Measurements from ENCODE around the gene MAD2L2.

Gene MAD2L2

GRCh38 chr1:11681071-11681771 lies at the start of gene MAD2L2:
TSS of gene MAD2L2 (minus strand) at chr1:11681148. CDS start at chr1:11680601, 547 bp downstream.
- no peaks in the 10 kb centered on the region for H3K4me1 ChIP-seq (ENCODE audit: control insufficient read depth, insufficient read depth, low read length)
- no peaks in the 10 kb centered on the region for H3K27me3 ChIP-seq (ENCODE audit: control insufficient read depth, insufficient read depth, low read length)
- H3K9ac ChIP-seq (ENCODE audit: low read length): peak within 1 kb of the TSS; percentile 77
- peaks cover 2% of the 10 kb centered on the region for H3K36me3 ChIP-seq (ENCODE audit: control insufficient read depth, insufficient read depth, low read length)
- peak within 1 kb of the TSS; percentile 81 for H3K27ac ChIP-seq (ENCODE audit: low read depth, low read length)
- peak within 1 kb of the TSS; percentile 77 for H3K4me3 ChIP-seq (ENCODE audit: low read length)

- H3K4me3 ChIP-seq (ENCODE audit: low read length): peak overlapping the region; percentile 12
- no peak overlapping the region for H3K9ac ChIP-seq (ENCODE audit: low read length)
- H3K36me3 ChIP-seq (ENCODE audit: control insufficient read depth, insufficient read depth, low read length): no peaks in the 10 kb centered on the region
- no peaks in the 10 kb centered on the region for H3K27me3 ChIP-seq (ENCODE audit: control insufficient read depth, insufficient read depth, low read length)
- H3K4me1 ChIP-seq (ENCODE audit: control insufficient read depth, insufficient read depth, low read length): peaks cover 12% of the 10 kb centered on the region
- H3K27ac ChIP-seq (ENCODE audit: low read depth, low read length): no peak overlapping the region
These were observed 49.5 kb upstream of the MAD2L2 start for GRCh38 chr1:11730429-11730891.

GRCh38 chr1:11729498-11730428 lies 48.8 kb upstream of the MAD2L2 start:
- Histone ChIP-seq H3K9ac (ENCODE audit: low read length) (no peak overlapping the region), H3K4me1 (ENCODE audit: control insufficient read depth, insufficient read depth, low read length) (peaks cover 12% of the 10 kb centered on the region), H3K36me3 (ENCODE audit: control insufficient read depth, insufficient read depth, low read length) (no peaks in the 10 kb centered on the region), H3K27ac (ENCODE audit: low read depth, low read length) (no peak overlapping the region), H3K27me3 (ENCODE audit: control insufficient read depth, insufficient read depth, low read length) (no peaks in the 10 kb centered on the region), H3K4me3 (ENCODE audit: low read length) (peak overlapping the region; percentile 12)

- no peaks in the 10 kb centered on the region for H3K36me3 ChIP-seq (ENCODE audit: control insufficient read depth, insufficient read depth, low read length)
- peaks cover 12% of the 10 kb centered on the region for H3K4me1 ChIP-seq (ENCODE audit: control insufficient read depth, insufficient read depth, low read length)
- no peak overlapping the region for H3K4me3 ChIP-seq (ENCODE audit: low read length)
- H3K9ac ChIP-seq (ENCODE audit: low read length): no peak overlapping the region
- H3K27ac ChIP-seq (ENCODE audit: low read depth, low read length): no peak overlapping the region
- no peaks in the 10 kb centered on the region for H3K27me3 ChIP-seq (ENCODE audit: control insufficient read depth, insufficient read depth, low read length)
These were observed 48.2 kb upstream of the MAD2L2 start for GRCh38 chr1:11729155-11729497.

- H3K4me1 ChIP-seq (ENCODE audit: control insufficient read depth, insufficient read depth, low read length): peaks cover 12% of the 10 kb centered on the region
- H3K9ac ChIP-seq (ENCODE audit: low read length): no peak overlapping the region
- H3K27ac ChIP-seq (ENCODE audit: low read depth, low read length): no peak overlapping the region
- no peak overlapping the region for H3K4me3 ChIP-seq (ENCODE audit: low read length)
- H3K27me3 ChIP-seq (ENCODE audit: control insufficient read depth, insufficient read depth, low read length): no peaks in the 10 kb centered on the region
- H3K36me3 ChIP-seq (ENCODE audit: control insufficient read depth, insufficient read depth, low read length): no peaks in the 10 kb centered on the region
These were observed 47.3 kb upstream of the MAD2L2 start for GRCh38 chr1:11728126-11728806.

- Histone ChIP-seq H3K4me3 (ENCODE audit: low read length) (no peak overlapping the region), H3K36me3 (ENCODE audit: control insufficient read depth, insufficient read depth, low read length) (no peaks in the 10 kb centered on the region), H3K27me3 (ENCODE audit: control insufficient read depth, insufficient read depth, low read length) (no peaks in the 10 kb centered on the region), H3K27ac (ENCODE audit: low read depth, low read length) (no peak overlapping the region), H3K4me1 (ENCODE audit: control insufficient read depth, insufficient read depth, low read length) (peaks cover 7% of the 10 kb centered on the region), H3K9ac (ENCODE audit: low read length) (no peak overlapping the region)
These were observed 46.2 kb upstream of the MAD2L2 start for GRCh38 chr1:11727119-11727518.

GRCh38 chr1:11725616-11726015 lies 44.7 kb upstream of the MAD2L2 start:
- no peaks in the 10 kb centered on the region for H3K4me1 ChIP-seq (ENCODE audit: control insufficient read depth, insufficient read depth, low read length)
- H3K27ac ChIP-seq (ENCODE audit: low read depth, low read length): no peak overlapping the region
- H3K27me3 ChIP-seq (ENCODE audit: control insufficient read depth, insufficient read depth, low read length): no peaks in the 10 kb centered on the region
- no peak overlapping the region for H3K4me3 ChIP-seq (ENCODE audit: low read length)
- no peak overlapping the region for H3K9ac ChIP-seq (ENCODE audit: low read length)
- no peaks in the 10 kb centered on the region for H3K36me3 ChIP-seq (ENCODE audit: control insufficient read depth, insufficient read depth, low read length)

DNA sequence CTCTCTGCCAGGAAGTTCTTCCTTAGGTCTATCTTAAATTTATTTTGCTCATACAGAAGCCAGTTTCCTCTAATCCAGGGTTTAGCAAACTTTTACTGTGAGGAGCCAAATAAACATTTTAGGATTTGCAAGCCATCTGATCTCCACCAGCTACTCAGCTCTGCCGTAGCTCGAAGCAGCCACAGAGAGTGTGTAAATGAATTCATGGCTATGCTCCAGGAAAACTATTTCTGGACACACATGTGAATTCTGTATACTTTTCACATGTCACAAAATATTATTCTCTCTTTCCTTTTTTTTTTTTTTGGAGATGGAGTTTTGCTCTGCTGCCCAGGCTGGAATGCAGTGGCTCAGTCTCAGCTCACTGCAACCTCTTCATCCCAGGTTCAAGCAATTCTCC lies 41.6 kb upstream of the MAD2L2 start:
- no peak overlapping the region for H3K9ac ChIP-seq (ENCODE audit: low read length)
- H3K36me3 ChIP-seq (ENCODE audit: control insufficient read depth, insufficient read depth, low read length): no peaks in the 10 kb centered on the region
- no peak overlapping the region for H3K27ac ChIP-seq (ENCODE audit: low read depth, low read length)
- H3K4me1 ChIP-seq (ENCODE audit: control insufficient read depth, insufficient read depth, low read length): peaks cover 4% of the 10 kb centered on the region
- no peaks in the 10 kb centered on the region for H3K27me3 ChIP-seq (ENCODE audit: control insufficient read depth, insufficient read depth, low read length)
- no peak overlapping the region for H3K4me3 ChIP-seq (ENCODE audit: low read length)

- no peak overlapping the region for H3K4me3 ChIP-seq (ENCODE audit: low read length)
- H3K4me1 ChIP-seq (ENCODE audit: control insufficient read depth, insufficient read depth, low read length): peaks cover 4% of the 10 kb centered on the region
- H3K27me3 ChIP-seq (ENCODE audit: control insufficient read depth, insufficient read depth, low read length): no peaks in the 10 kb centered on the region
- no peak overlapping the region for H3K27ac ChIP-seq (ENCODE audit: low read depth, low read length)
- no peaks in the 10 kb centered on the region for H3K36me3 ChIP-seq (ENCODE audit: control insufficient read depth, insufficient read depth, low read length)
- no peak overlapping the region for H3K9ac ChIP-seq (ENCODE audit: low read length)
These were observed 40.4 kb upstream of the MAD2L2 start for GRCh38 chr1:11721311-11721710.

DNA sequence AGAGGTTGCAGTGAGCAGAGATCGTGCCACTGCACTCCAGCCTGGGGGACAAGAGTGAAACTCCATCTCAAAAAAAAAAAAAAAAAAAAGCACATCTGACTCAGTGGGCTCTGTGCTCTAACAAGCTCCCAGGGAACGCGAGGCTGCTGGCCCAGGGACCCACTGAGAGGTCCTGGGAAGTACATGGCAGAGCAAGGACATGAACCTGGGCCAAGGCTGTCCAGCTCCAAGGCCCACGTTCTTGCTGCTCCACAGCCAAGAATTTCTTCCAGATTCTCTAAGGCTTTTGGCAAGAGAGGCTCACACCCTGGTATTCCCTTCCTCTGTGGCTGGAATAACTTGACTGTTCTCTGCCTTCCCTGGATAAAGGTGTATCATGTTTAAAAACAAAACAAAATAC lies 39.6 kb upstream of the MAD2L2 start:
- Histone ChIP-seq H3K27me3 (ENCODE audit: control insufficient read depth, insufficient read depth, low read length) (no peaks in the 10 kb centered on the region), H3K4me3 (ENCODE audit: low read length) (no peak overlapping the region)

DNA sequence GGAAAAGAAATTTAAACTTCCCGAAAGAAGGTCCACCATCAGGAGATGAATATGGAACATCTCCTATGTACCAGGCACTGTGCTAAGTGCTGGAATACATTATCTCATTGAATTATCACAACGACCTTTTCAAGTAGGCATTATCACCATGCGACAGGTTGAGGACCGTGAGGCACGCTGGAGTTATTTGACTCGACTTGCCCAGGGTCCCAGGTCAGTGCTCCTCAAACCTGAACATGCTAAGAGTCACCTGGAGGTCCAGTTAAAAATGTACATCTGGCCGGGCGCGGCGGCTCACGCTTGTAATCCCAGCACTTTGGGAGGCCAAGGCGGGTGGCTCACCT lies 39.1 kb upstream of the MAD2L2 start:
- no peaks in the 10 kb centered on the region for H3K27me3 ChIP-seq (ENCODE audit: control insufficient read depth, insufficient read depth, low read length)
- H3K4me3 ChIP-seq (ENCODE audit: low read length): no peak overlapping the region
- no peak overlapping the region for H3K27ac ChIP-seq (ENCODE audit: low read depth, low read length)
- peaks cover 4% of the 10 kb centered on the region for H3K4me1 ChIP-seq (ENCODE audit: control insufficient read depth, insufficient read depth, low read length)
- no peaks in the 10 kb centered on the region for H3K36me3 ChIP-seq (ENCODE audit: control insufficient read depth, insufficient read depth, low read length)
- H3K9ac ChIP-seq (ENCODE audit: low read length): no peak overlapping the region

More for the DNA sequence above, 39.6 kb upstream of the MAD2L2 start:
- H3K36me3 ChIP-seq (ENCODE audit: control insufficient read depth, insufficient read depth, low read length): no peaks in the 10 kb centered on the region
- no peak overlapping the region for H3K27ac ChIP-seq (ENCODE audit: low read depth, low read length)
- no peak overlapping the region for H3K9ac ChIP-seq (ENCODE audit: low read length)
- H3K4me1 ChIP-seq (ENCODE audit: control insufficient read depth, insufficient read depth, low read length): peaks cover 4% of the 10 kb centered on the region

DNA sequence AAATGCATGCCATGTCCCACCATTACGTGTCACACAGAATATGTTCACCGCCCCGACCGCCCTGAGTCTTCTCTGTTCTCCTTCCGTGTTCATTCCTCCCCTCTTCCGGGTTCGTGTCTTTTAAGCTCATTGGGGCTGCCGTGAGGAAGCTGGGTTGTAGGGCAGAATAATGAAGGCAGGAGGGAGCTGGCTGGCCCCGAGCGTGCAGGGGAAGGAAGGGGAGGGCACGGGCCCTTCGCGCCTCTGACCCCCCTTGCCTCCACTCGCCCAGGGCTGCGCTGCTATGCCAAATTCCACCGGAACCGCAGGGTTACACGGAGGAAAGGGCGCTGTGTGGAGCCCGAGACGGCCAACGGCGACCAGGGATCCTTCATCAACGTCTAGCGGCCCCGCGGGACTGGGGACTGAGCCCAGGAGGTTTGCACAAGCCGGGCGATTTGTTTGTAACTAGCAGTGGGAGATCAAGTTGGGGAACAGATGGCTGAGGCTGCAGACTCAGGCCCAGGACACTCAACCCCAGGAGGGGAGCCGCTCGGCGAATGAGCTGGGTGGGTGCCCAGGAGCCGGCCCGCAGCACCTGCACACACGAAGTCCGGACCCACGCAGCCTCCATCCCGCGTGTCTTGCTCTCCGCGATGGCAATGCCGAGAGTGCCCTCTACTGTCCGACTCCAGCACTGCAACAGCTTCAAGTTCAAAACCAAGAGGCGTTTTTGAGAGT lies 38.5 kb upstream of the MAD2L2 start:
- Histone ChIP-seq H3K27me3 (ENCODE audit: control insufficient read depth, insufficient read depth, low read length) (no peaks in the 10 kb centered on the region), H3K4me1 (ENCODE audit: control insufficient read depth, insufficient read depth, low read length) (peaks cover 4% of the 10 kb centered on the region), H3K27ac (ENCODE audit: low read depth, low read length) (no peak overlapping the region), H3K9ac (ENCODE audit: low read length) (no peak overlapping the region), H3K36me3 (ENCODE audit: control insufficient read depth, insufficient read depth, low read length) (no peaks in the 10 kb centered on the region), H3K4me3 (ENCODE audit: low read length) (peak overlapping the region; percentile 62)

All from rectal smooth muscle tissue (tissue), 1 donor.